ENCODE measurements around the gene SLC15A4.

DNA sequence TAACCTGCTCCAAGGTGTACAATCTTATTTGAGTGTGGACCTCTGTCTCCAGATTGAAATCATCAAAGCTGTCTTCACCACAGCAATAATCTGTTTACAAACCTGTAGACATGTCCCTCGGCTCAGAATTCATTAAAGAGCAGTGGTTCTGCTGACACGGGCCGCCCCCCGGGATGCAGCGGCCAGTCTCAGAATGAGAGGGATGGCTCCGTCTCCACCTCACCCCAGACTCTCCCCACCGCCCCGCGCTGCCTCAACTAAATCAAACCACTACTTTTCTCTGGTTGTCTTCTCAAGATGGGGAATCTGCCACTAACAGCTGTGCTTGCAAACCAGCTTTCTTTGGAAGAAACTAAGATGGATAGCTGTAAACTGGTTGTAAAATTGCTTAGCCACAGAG lies 56.2 kb downstream of the SLC15A4 start:
- TF ChIP-seq POLR2AphosphoS5 (IDR thresholded peaks at IDR 0.05; ENCODE audit: insufficient read depth, low read depth, low read length) (no peak), CTCF (IDR thresholded peaks at IDR 0.05; ENCODE audit: extremely low read depth in 1 of 2, insufficient read depth in 1 of 2, low read depth in 1 of 2, low read length in 2 of 2) (no peak), GATA2 (IDR thresholded peaks at IDR 0.05; ENCODE audit: insufficient read depth, insufficient read length, low read depth, low read length) (no peak), FOS (IDR thresholded peaks at IDR 0.05; ENCODE audit: borderline replicate concordance, insufficient read depth, low read length) (no peak), POLR2A (IDR thresholded peaks at IDR 0.05; ENCODE audit: low read depth, low read length) (no peak)

Data from endothelial cell of umbilical vein (primary cell).